Skeletal muscle tissue (tissue), 4 donors: Measurements from ENCODE around the gene GCN1. TPM values are rescaled to one million over a fixed set of nuclear protein-coding genes. Genes with fewer than 3 reads are reported as not detected.
A peak's percentile ranks its signal among the peaks of the same experiment; 100 is the strongest.

Experiments
- H3K27ac ChIP-seq: one replicate; pipeline ENCODE4 v1.7.0; 2013; ENCODE audit warnings: mild to moderate bottlenecking, low read depth, low read length, inconsistent platforms
- H3K27me3 ChIP-seq, 3 donors: one replicate each; pipeline ENCODE4 v1.7.0; 2013; ENCODE audit warnings: low read length in 3 of 3; ENCODE audit not compliant: control insufficient read depth in 3 of 3, insufficient read depth in 3 of 3
- H3K36me3 ChIP-seq, 3 donors: one replicate each; pipeline ENCODE4 v1.7.0; 2013; ENCODE audit warnings: low read length in 3 of 3; ENCODE audit not compliant: control insufficient read depth in 3 of 3, insufficient read depth in 3 of 3
- H3K4me1 ChIP-seq, 3 donors: one replicate each; pipeline ENCODE4 v1.7.0; 2013; ENCODE audit warnings: low read length in 3 of 3, mild to moderate bottlenecking in 3 of 3; ENCODE audit not compliant: control insufficient read depth in 3 of 3, insufficient read depth in 3 of 3
- H3K4me3 ChIP-seq, 3 donors: one replicate each; pipeline ENCODE4 v1.7.0; 2013; ENCODE audit warnings: low read length in 3 of 3
- H3K9ac ChIP-seq, 3 donors: one replicate each; pipeline ENCODE4 v1.7.0; 2013; ENCODE audit warnings: low read length in 3 of 3, mild to moderate bottlenecking in 3 of 3, moderate library complexity in 2 of 3, low read depth in 1 of 3
- H3K9me3 ChIP-seq, 3 donors: one replicate each; pipeline ENCODE4 v1.7.0; 2013; ENCODE audit warnings: low read length in 3 of 3; ENCODE audit not compliant: control insufficient read depth in 3 of 3
- total RNA-seq: library from RNA; depleted of rRNA; stranded (reverse); fragments of >200 nt; gene quantifications from one replicate; pipeline ENCODE4 v1.2.3, GENCODE V29; 2014
- donor health status: Osteomylitis.

Gene GCN1
- total RNA-seq, 1 donor from 2014 or later = 87.2 TPM

DNA sequence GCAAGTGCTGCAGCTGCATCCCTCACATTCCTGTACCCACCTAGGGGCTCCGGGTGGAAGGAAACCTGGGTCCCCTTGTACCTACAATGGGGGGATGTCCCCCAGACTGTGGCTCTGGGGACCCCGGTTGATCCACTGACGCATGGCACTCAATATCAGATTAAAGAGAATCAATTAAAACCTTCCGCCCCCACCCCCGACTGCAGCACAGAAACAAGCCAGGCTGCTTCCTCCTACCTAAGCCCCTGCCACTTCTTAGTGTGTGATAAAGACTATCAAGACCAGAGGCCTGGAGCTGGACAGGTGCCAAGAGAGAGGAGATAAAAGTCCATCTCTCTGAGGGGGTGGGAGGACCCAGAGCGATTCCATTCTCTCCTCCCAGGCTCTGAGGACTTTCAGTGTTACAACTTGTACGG lies 34.6 kb upstream of the GCN1 start:
- Histone ChIP-seq H3K9me3 (no peaks in the 10 kb centered on the region), H3K9ac (peak overlapping the region; percentile 82 to 89 (median 89)), H3K4me3 (peak overlapping the region; percentile 55 to 60 (median 58)), H3K36me3 (peaks cover 0 to 7% (median 5%) of the 10 kb centered on the region in 3 donors), H3K27ac (peak overlapping the region; percentile 99), H3K4me1 (peaks cover 88 to 98% (median 95%) of the 10 kb centered on the region in 3 donors), H3K27me3 (no peaks in the 10 kb centered on the region)

DNA sequence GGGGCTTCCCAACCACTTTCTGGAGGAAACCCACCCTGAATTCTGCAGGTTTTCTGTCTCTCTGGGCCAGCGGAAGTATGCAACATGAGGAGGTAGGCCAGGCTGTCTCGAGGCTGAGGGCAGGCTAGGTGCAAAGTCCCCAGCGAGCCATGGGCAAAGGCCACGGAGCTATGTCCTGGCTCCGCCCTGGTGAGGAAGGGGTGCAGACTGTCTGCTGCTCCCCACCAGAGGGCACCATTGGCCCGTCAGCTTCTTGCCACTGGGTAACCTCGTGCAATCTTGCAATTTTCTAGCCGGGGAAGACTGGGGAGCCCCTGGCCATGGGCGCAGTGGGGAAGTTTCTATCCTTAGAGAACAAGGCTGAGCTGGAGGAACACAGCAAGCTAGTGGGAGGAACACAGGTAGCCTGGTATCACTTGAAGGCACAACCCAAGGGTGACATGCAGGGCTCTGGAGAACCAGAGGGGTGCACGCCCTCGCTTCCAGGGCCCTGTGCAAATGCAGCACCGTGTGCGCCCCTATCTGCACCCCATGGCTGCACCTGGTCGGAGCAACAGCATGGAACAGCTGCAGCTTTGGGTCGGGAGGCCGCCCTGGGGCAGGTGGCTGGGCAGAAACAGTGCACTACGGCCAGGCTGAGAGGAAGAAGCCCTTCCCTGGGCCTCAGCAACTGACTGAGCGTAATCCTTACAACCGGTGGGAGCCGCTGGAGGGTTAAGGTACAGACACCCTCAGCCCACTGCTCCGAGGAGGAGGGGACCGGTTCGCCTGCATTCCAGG lies 34.0 kb upstream of the GCN1 start:
- H3K4me1 ChIP-seq = peaks cover 82 to 92% (median 89%) of the 10 kb centered on the region in 3 donors
- no peaks in the 10 kb centered on the region for H3K9me3 ChIP-seq
- H3K36me3 ChIP-seq = peaks cover 6 to 12% (median 10%) of the 10 kb centered on the region in 3 donors
- H3K27me3 ChIP-seq = no peaks in the 10 kb centered on the region
- peak overlapping the region; percentile 47 to 60 (median 55) for H3K4me3 ChIP-seq
- peak overlapping the region; percentile 99 for H3K27ac ChIP-seq
- H3K9ac ChIP-seq = peak overlapping the region; percentile 82 to 89 (median 89)

- Histone ChIP-seq H3K4me1 (peaks cover 76 to 86% (median 83%) of the 10 kb centered on the region in 3 donors), H3K4me3 (peak overlapping the region in 1 of 3 donors; percentile 29), H3K36me3 (peaks cover 9 to 15% (median 13%) of the 10 kb centered on the region in 3 donors), H3K9ac (peak overlapping the region; percentile 18 to 89 (median 89)), H3K9me3 (no peaks in the 10 kb centered on the region), H3K27me3 (no peaks in the 10 kb centered on the region), H3K27ac (peak overlapping the region; percentile 99)
Measured at GRCh38 chr12:120228041-120228290, 33.5 kb upstream of the GCN1 start.

DNA sequence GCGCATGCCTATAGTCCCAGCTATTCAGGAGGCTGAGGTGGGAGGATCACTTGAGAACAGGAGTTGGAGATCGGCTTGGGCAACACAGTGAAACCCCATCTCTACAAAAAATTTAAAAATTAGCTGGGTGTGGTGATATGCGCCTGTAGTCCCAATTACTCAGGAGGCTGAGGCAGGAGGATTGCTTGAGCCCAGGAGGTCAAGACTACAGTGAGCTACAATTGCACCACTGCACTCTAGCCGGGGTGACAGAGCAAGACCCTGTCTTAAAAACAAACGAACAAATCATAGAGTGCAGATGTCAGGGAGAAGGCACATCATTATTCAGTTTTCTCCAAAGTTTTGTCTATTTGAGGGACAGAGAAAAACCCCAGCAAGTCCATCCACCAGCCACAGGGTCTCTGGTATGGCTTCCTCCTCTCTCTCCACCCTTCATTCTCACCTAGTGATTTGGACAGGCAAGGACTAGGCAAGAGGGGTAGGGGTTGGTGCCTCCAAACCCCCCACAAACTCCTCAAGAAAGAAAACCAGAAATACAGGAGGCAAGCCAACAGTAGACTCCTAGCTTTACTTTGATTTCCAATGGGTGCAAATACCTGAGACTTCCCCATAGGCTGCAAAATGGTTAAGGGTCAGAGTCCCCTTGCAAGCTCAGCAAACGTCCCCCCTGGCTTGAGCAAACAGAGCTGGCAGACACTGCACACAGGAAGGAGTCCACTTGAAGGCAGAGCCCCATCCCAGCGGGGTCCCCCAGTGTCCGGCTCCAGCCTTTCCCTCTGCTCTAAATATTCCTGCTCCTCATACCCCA lies 32.9 kb upstream of the GCN1 start:
- H3K9ac ChIP-seq = peak overlapping the region; percentile 18 to 89 (median 89)
- H3K36me3 ChIP-seq = peaks cover 15 to 20% (median 19%) of the 10 kb centered on the region in 3 donors
- no peak overlapping the region for H3K4me3 ChIP-seq
- H3K27me3 ChIP-seq = no peaks in the 10 kb centered on the region
- H3K27ac ChIP-seq = peak overlapping the region; percentile 99
- peaks cover 71 to 81% (median 78%) of the 10 kb centered on the region in 3 donors for H3K4me1 ChIP-seq
- no peaks in the 10 kb centered on the region for H3K9me3 ChIP-seq

GRCh38 chr12:120225852-120226640 lies 31.5 kb upstream of the GCN1 start:
- H3K9me3 ChIP-seq = no peaks in the 10 kb centered on the region
- peak overlapping the region in 2 of 3 donors; percentile 25 to 48 for H3K9ac ChIP-seq
- H3K27ac ChIP-seq = peak overlapping the region; percentile 51
- H3K4me1 ChIP-seq = peaks cover 57 to 67% (median 64%) of the 10 kb centered on the region in 3 donors
- no peak overlapping the region for H3K4me3 ChIP-seq
- no peaks in the 10 kb centered on the region for H3K27me3 ChIP-seq
- peaks cover 28 to 34% (median 33%) of the 10 kb centered on the region in 3 donors for H3K36me3 ChIP-seq

- H3K4me3 ChIP-seq = peak overlapping the region in 1 of 3 donors; percentile 15
- no peaks in the 10 kb centered on the region for H3K27me3 ChIP-seq
- H3K27ac ChIP-seq = peak overlapping the region; percentile 51
- peaks cover 49 to 59% (median 56%) of the 10 kb centered on the region in 3 donors for H3K4me1 ChIP-seq
- no peaks in the 10 kb centered on the region for H3K9me3 ChIP-seq
- peaks cover 37 to 43% (median 41%) of the 10 kb centered on the region in 3 donors for H3K36me3 ChIP-seq
- H3K9ac ChIP-seq = peak overlapping the region in 2 of 3 donors; percentile 25 to 50
Measured at GRCh38 chr12:120225200-120225558, 30.7 kb upstream of the GCN1 start.

DNA sequence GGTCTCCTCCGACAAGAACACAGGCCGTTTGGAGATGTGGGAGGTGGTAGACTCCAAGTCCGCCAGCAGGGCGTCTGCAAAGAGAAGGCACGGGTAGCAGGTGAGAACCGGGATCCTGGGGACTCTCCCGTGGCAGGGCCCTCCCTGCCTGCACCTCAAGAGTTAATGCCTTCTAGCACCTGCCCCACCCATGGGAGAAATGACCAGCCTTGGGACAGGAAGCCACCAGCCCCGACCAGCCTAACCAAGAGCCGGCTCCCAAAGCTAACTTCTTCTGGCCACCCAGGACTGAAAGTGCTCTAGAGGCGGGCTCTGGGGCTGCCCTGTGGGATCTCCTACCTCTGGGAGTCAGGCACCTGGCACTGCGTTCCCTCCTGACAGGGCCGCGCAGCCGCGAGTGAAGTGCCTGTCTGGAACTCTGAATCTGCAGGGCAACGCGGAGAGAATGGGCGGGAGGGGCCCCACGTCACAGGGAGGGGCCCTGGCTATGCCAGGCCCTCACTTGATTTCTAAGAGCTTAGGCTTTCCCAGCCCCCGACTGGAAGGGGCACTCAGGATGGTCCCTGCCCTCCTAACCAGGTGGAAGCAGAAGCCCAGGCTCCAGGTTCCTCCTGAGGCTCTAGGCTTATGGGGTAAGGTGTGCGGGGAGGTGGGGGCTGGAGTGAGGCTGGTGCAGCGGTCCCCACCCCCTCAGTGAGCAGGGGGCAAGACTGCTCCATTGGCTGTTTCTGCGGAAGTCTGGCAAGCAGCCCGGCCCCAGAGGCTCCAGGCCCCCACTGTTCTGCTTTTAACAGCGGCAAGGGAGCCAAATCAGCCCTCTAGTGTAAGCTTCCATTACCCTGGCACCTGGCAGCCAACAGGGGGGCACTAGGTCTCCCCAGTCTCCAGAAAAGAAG lies 30.0 kb upstream of the GCN1 start:
- Histone ChIP-seq H3K27me3 (no peaks in the 10 kb centered on the region), H3K4me1 (peaks cover 42 to 52% (median 49%) of the 10 kb centered on the region in 3 donors), H3K27ac (peak overlapping the region; percentile 51), H3K9me3 (no peaks in the 10 kb centered on the region), H3K4me3 (no peak overlapping the region), H3K9ac (peak overlapping the region in 2 of 3 donors; percentile 25 to 50), H3K36me3 (peaks cover 43 to 49% (median 47%) of the 10 kb centered on the region in 3 donors)

- Histone ChIP-seq H3K9ac (peak overlapping the region in 1 of 3 donors; percentile 3), H3K27ac (peak overlapping the region; percentile 51), H3K36me3 (peaks cover 52 to 58% (median 55%) of the 10 kb centered on the region in 3 donors)
Measured at GRCh38 chr12:120223458-120224303, 29.2 kb upstream of the GCN1 start.

More at GRCh38 chr12:120223458-120224303, 29.2 kb upstream of the GCN1 start:
- Histone ChIP-seq H3K4me3 (no peak overlapping the region), H3K27me3 (no peaks in the 10 kb centered on the region), H3K9me3 (no peaks in the 10 kb centered on the region), H3K4me1 (peaks cover 34 to 44% (median 41%) of the 10 kb centered on the region in 3 donors)
